GM12878 (cell line): ENCODE results near the gene PRKCQ. TPM values are rescaled to one million over a fixed set of nuclear protein-coding genes. Genes with fewer than 3 reads are reported as not detected.

Experiments used
- ATAC-seq: fragments of 200-7000 bp; cut with Tn5 transposase; 3 replicates; pipeline ENCODE4 v1.9.1; 2020; ENCODE audit warnings: mild to moderate bottlenecking, moderate library complexity
- BruUV-seq: library from RNA; stranded (reverse); fragments of 400-500 nt; replicated peaks from 2 replicates; lab custom pipeline; 2021; lab: Mats Ljungman, UMichigan
- CTCF ChIA-PET: fragments of 300-600 bp; sonication (Branson Sonifier 250); formaldehyde crosslinking; extraction: SDS; loops from one replicate; lab custom pipeline; 2021; ENCODE audit warnings: inconsistent platforms; lab: Yijun Ruan, JAX
- POLR2A ChIA-PET: fragments of 350-600 bp; formaldehyde crosslinking; extraction: SDS; loops from one replicate; lab custom pipeline; 2021; ENCODE audit warnings: inconsistent platforms; lab: Charles Lee
- RAD21 ChIA-PET: fragments of 300-600 bp; sonication (Branson Sonifier 250); formaldehyde crosslinking; loops from one replicate; lab custom pipeline; 2023; ENCODE audit warnings: antibody characterized with exemption; ENCODE audit not compliant: unreplicated experiment; lab: Charles Lee
- SMC1A ChIA-PET: fragments of 300-600 bp; sonication (Branson Sonifier 250); formaldehyde crosslinking; loops from one replicate; lab custom pipeline; 2023; ENCODE audit not compliant: unreplicated experiment, uncharacterized antibody; lab: Charles Lee
- DNase-seq: peaks from one replicate; pipeline ENCODE4 v3.0.0-alpha.2; 2011; ENCODE audit warnings: low read depth, low spot score
- FAIRE-seq: peaks from 3 replicates; lab custom pipeline; 2011; peaks lifted over from hg19 to GRCh38; lab: Jason Lieb, UNC
- H2AFZ ChIP-seq: 2 replicates; pipeline ENCODE4 v1.6.0; 2011; ENCODE audit warnings: low read depth, low read length, control low read depth; ENCODE audit not compliant: control insufficient read depth
- H3K27ac ChIP-seq: 2 replicates; pipeline ENCODE4 v1.5.1; 2011; ENCODE audit warnings: control low read depth; ENCODE audit not compliant: control insufficient read depth, insufficient read depth
- H3K27me3 ChIP-seq, 2 experiments: replicated peaks in 1 of 2; 2 replicates each; pipeline versions ENCODE4 v1.6.0 to v1.6.1; 2011; ENCODE audit warnings: low read length in 1 of 2; ENCODE audit not compliant: control insufficient read depth in 2 of 2, insufficient read depth in 2 of 2
- H3K36me3 ChIP-seq, 2 experiments: 2 replicates each; pipeline ENCODE4 v1.5.1; 2011; ENCODE audit warnings: low read length in 1 of 2; ENCODE audit not compliant: control insufficient read depth in 2 of 2, insufficient read depth in 2 of 2
- H3K4me1 ChIP-seq: 2 replicates; pipeline ENCODE4 v1.6.1; 2011; ENCODE audit warnings: mild to moderate bottlenecking, low read length, moderate library complexity, mixed read lengths; ENCODE audit not compliant: control insufficient read depth, insufficient read depth
- H3K4me2 ChIP-seq: 2 replicates; pipeline ENCODE4 v1.6.0; 2011; ENCODE audit warnings: control low read depth; ENCODE audit not compliant: control insufficient read depth, insufficient read depth
- H3K4me3 ChIP-seq: fragments of 200-600 bp; sonication (generic); 2 replicates; pipeline ENCODE4 v1.5.1; 2016
- H3K79me2 ChIP-seq: 2 replicates; pipeline ENCODE4 v1.6.0; 2011; ENCODE audit warnings: low read length; ENCODE audit not compliant: control insufficient read depth, insufficient read depth
- H3K9ac ChIP-seq: 2 replicates; pipeline ENCODE4 v1.8.0; 2011; ENCODE audit warnings: low read length, control low read depth, mixed read lengths; ENCODE audit not compliant: control insufficient read depth, insufficient read depth
- H3K9me3 ChIP-seq: replicated peaks from 3 replicates; pipeline ENCODE4 v1.5.1; 2011; ENCODE audit warnings: mild to moderate bottlenecking, low read length; ENCODE audit not compliant: control insufficient read depth, insufficient read depth
- H4K20me1 ChIP-seq: 2 replicates; pipeline ENCODE4 v1.6.0; 2011; ENCODE audit not compliant: control insufficient read depth, insufficient read depth
- CBX3 ChIP-seq: fragments of 200-600 bp; sonication (generic); IDR thresholded peaks from 2 replicates; pipeline ENCODE4 v1.6.1; 2016; ENCODE audit warnings: low read depth, borderline replicate concordance
- CHD4 ChIP-seq: fragments of 200-600 bp; sonication (generic); IDR thresholded peaks from 2 replicates; pipeline ENCODE4 v1.6.1; 2016; ENCODE audit warnings: mild to moderate bottlenecking
- FOXK2 ChIP-seq: fragments of 450-650 bp; IDR thresholded peaks from 2 replicates; pipeline ENCODE4 v1.6.1; 2017; ENCODE audit warnings: mild to moderate bottlenecking, moderate library complexity
- FOXM1 ChIP-seq: IDR thresholded peaks from 2 replicates; pipeline ENCODE4 v1.6.1; 2012; ENCODE audit warnings: low read depth, mild to moderate bottlenecking, inconsistent platforms, low read length, moderate library complexity
- HCFC1 ChIP-seq: fragments of 150-350 bp; IDR thresholded peaks from 2 replicates; pipeline ENCODE4 v1.6.1; 2014; ENCODE audit warnings: low read length
- HDAC6 ChIP-seq: fragments of 200-600 bp; sonication (generic); IDR thresholded peaks from one replicate; pipeline ENCODE4 v1.8.0; 2017; ENCODE audit warnings: antibody characterized with exemption; ENCODE audit not compliant: unreplicated experiment
- JUND ChIP-seq: IDR thresholded peaks from 2 replicates; pipeline ENCODE4 v1.6.1; 2012; ENCODE audit warnings: low read depth, mild to moderate bottlenecking, low read length, improper control_type of control experiment, moderate library complexity
- KLF5 ChIP-seq: fragments of 450-650 bp; IDR thresholded peaks from 2 replicates; pipeline ENCODE4 v1.6.1; 2014; ENCODE audit warnings: mild to moderate bottlenecking; ENCODE audit not compliant: partially characterized antibody
- NFYB ChIP-seq: IDR thresholded peaks from 2 replicates; pipeline ENCODE4 v1.6.1; 2011; ENCODE audit warnings: low read depth, mild to moderate bottlenecking, low read length, improper control_type of control experiment, moderate library complexity; ENCODE audit not compliant: insufficient read depth
- NRF1 ChIP-seq: conservative IDR thresholded peaks from 2 replicates; pipeline ENCODE4 v1.6.1; 2011; ENCODE audit warnings: mild to moderate bottlenecking, low read depth, low read length, improper control_type of control experiment
- TBL1XR1 ChIP-seq: IDR thresholded peaks from 2 replicates; pipeline ENCODE4 v1.6.1; 2012; ENCODE audit warnings: low read depth, low read length, improper control_type of control experiment
- WGBS: methylation state at CpG from one replicate; pipeline ENCODE4 v1.1.6; 2016; ENCODE audit warnings: low lambda C conversion rate; ENCODE audit not compliant: insufficient replicate concordance, insufficient coverage; ENCODE audit errors: missing lambda C conversion rate; 5-methylcytosine and 5-hydroxymethylcytosine counted together
- in situ Hi-C: fragments of 300-500 bp; cut with MboI; formaldehyde crosslinking; loops from 9 replicates; pipeline ENCODE4 v1.14.3; 2018; ENCODE audit warnings: mixed read lengths
- intact Hi-C: fragments of 100-400 bp; cut with micrococcal nuclease; formaldehyde crosslinking; loops from one replicate; pipeline ENCODE4 v1.14.2; 2022; ENCODE audit not compliant: unreplicated experiment
- polyA plus RNA-seq, 11 experiments: library from polyadenylated mRNA; depleted of rRNA in 4 of 11; unstranded in 6 of 11; stranded (reverse) in 5 of 11; fragments of >200 nt; fragmentation: Nextera tagmentation in 4 of 11; fragmentation: Illumina TruSeq in 1 of 11; extraction: Ambion mirVana in 4 of 11; extraction: Trizol in 1 of 11; gene quantifications; 1 replicate in 1 of 11; 2 replicates in 10 of 11; pipeline versions ENCODE4 v1.2.1 to v1.2.3, GENCODE V29; 2011 to 2016; ENCODE audit warnings: inconsistent platforms in 2 of 11, missing spikeins in 2 of 11, low read depth in 1 of 11
- total RNA-seq, 4 experiments: library from RNA; depleted of rRNA in 3 of 4; stranded (reverse); fragments of >200 nt in 3 of 4; fragmentation: Illumina TruSeq in 1 of 4; extraction: Trizol in 1 of 4; gene quantifications; 2 replicates each; pipeline versions ENCODE4 v1.2.1 to v1.2.3, GENCODE V29; 2013 to 2021
- TF ChIP-seq, protein P1 (sequence below): fragments of 450-650 bp; IDR thresholded peaks from 2 replicates; pipeline ENCODE4 v1.6.1; 2017; ENCODE audit warnings: low read depth, mild to moderate bottlenecking, moderate library complexity

Gene PRKCQ
- total and polyA plus RNA-seq, 10 of the 15 experiments (the other 5 are each of a cell fraction or from before 2014, with no cell fraction given): 0.26 to 8.9 (median 0.98) TPM

GRCh38 chr10:6600224-6600987, 20.3 kb upstream of the PRKCQ start:
- no peaks in the 10 kb centered on the region for H3K79me2 ChIP-seq
- RAD21 ChIA-PET: interaction anchor here (1.0 to 1.4 kb wide), 2 partner anchors 19 to 22 kb away, joined by 3 read pairs; no protein-coding TSS in a partner anchor
- no peak overlapping the region for H3K4me3 ChIP-seq
- H3K4me2 ChIP-seq: no peak overlapping the region
- peaks cover 0 to 1% of the 10 kb centered on the region in 2 experiments; a peak in 2 of 4 replicates for H3K27me3 ChIP-seq
- H3K9me3 ChIP-seq: no peaks in the 10 kb centered on the region; the same call in 2 of the 3 replicates
- no peak overlapping the region for H3K27ac ChIP-seq
- intact Hi-C loops (no loop called here), in situ Hi-C loops (no loop called here)
- CTCF ChIA-PET: interaction anchor here (1.5 to 1.9 kb wide), 3 partner anchors 154 to 199 kb away, joined by 3 to 4 read pairs (median 4); no protein-coding TSS in a partner anchor
- no peaks in the 10 kb centered on the region for H3K36me3 ChIP-seq
- SMC1A ChIA-PET: interaction anchor here (1.0 to 1.6 kb wide), 4 partner anchors 9 to 154 kb away, joined by 3 to 4 read pairs (median 3); no protein-coding TSS in a partner anchor
- FAIRE-seq (no peak), ATAC-seq (peak; percentile 24; the same call in 2 of the 3 replicates), DNase-seq (no peak)
- 9% methylated on average over 7 of the region's 7 CpGs for WGBS
- no peak overlapping the region for H3K9ac ChIP-seq
- no peaks in the 10 kb centered on the region for H3K4me1 ChIP-seq
- TF ChIP-seq CHD4: no peak
- no peak for TF ChIP-seq FOXK2
- TF ChIP-seq HDAC6: no peak
- no peak for TF ChIP-seq NFYB
- no peak for TF ChIP-seq CBX3
- no peak for TF ChIP-seq TBL1XR1
- no peak for TF ChIP-seq FOXM1
- TF ChIP-seq JUND: no peak
- no peak for TF ChIP-seq NRF1
- TF ChIP-seq KLF5: no peak
- TF ChIP-seq, protein P1, sequence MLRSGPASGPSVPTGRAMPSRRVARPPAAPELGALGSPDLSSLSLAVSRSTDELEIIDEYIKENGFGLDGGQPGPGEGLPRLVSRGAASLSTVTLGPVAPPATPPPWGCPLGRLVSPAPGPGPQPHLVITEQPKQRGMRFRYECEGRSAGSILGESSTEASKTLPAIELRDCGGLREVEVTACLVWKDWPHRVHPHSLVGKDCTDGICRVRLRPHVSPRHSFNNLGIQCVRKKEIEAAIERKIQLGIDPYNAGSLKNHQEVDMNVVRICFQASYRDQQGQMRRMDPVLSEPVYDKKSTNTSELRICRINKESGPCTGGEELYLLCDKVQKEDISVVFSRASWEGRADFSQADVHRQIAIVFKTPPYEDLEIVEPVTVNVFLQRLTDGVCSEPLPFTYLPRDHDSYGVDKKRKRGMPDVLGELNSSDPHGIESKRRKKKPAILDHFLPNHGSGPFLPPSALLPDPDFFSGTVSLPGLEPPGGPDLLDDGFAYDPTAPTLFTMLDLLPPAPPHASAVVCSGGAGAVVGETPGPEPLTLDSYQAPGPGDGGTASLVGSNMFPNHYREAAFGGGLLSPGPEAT: no peak
- no peak for TF ChIP-seq HCFC1
- H4K20me1 ChIP-seq: no peaks in the 10 kb centered on the region
- no peak overlapping the region for H2AFZ ChIP-seq
- POLR2A ChIA-PET: no interaction called here
- no TSS peak for BruUV-seq
